ENCODE measurements around the gene ADAMTS20.

The ADAMTS20 gene

GRCh38 chr12:43337571-43338444, 214.2 kb downstream of the ADAMTS20 start:
- DNase-seq (ENCODE audit: low read depth): no peak
- H3K4me3 ChIP-seq (ENCODE audit: low read length): no peak overlapping the region
- TF ChIP-seq CTCF (conservative IDR thresholded peaks at IDR 0.05; ENCODE audit: low read depth, low read length): no peak

- peak; percentile 44 for TF ChIP-seq CTCF (conservative IDR thresholded peaks at IDR 0.05; ENCODE audit: low read depth, low read length)
- no peak for DNase-seq (ENCODE audit: low read depth)
- H3K4me3 ChIP-seq (ENCODE audit: low read length): no peak overlapping the region
These were observed 214.9 kb downstream of the ADAMTS20 start for GRCh38 chr12:43336962-43337555.

GRCh38 chr12:43333644-43334043, 218.4 kb downstream of the ADAMTS20 start:
- no peak for DNase-seq (ENCODE audit: low read depth)
- H3K4me3 ChIP-seq (ENCODE audit: low read length): no peak overlapping the region
- no peak for TF ChIP-seq CTCF (conservative IDR thresholded peaks at IDR 0.05; ENCODE audit: low read depth, low read length)

GRCh38 chr12:43332977-43333640, 218.9 kb downstream of the ADAMTS20 start:
- peak; percentile 71 for DNase-seq (ENCODE audit: low read depth)
- no peak overlapping the region for H3K4me3 ChIP-seq (ENCODE audit: low read length)
- TF ChIP-seq CTCF (conservative IDR thresholded peaks at IDR 0.05; ENCODE audit: low read depth, low read length): no peak

- no peak for DNase-seq (ENCODE audit: low read depth)
- TF ChIP-seq CTCF (conservative IDR thresholded peaks at IDR 0.05; ENCODE audit: low read depth, low read length): no peak
- no peak overlapping the region for H3K4me3 ChIP-seq (ENCODE audit: low read length)
These were observed 220.1 kb downstream of the ADAMTS20 start for GRCh38 chr12:43331935-43332334.

GRCh38 chr12:43329375-43329774, 222.6 kb downstream of the ADAMTS20 start:
- no peak for TF ChIP-seq CTCF (conservative IDR thresholded peaks at IDR 0.05; ENCODE audit: low read depth, low read length)
- H3K4me3 ChIP-seq (ENCODE audit: low read length): no peak overlapping the region
- no peak for DNase-seq (ENCODE audit: low read depth)

All from retinal pigment epithelial cell (primary cell).